ENCODE results near the gene CTTNBP2.

- TF ChIP-seq, protein P1, sequence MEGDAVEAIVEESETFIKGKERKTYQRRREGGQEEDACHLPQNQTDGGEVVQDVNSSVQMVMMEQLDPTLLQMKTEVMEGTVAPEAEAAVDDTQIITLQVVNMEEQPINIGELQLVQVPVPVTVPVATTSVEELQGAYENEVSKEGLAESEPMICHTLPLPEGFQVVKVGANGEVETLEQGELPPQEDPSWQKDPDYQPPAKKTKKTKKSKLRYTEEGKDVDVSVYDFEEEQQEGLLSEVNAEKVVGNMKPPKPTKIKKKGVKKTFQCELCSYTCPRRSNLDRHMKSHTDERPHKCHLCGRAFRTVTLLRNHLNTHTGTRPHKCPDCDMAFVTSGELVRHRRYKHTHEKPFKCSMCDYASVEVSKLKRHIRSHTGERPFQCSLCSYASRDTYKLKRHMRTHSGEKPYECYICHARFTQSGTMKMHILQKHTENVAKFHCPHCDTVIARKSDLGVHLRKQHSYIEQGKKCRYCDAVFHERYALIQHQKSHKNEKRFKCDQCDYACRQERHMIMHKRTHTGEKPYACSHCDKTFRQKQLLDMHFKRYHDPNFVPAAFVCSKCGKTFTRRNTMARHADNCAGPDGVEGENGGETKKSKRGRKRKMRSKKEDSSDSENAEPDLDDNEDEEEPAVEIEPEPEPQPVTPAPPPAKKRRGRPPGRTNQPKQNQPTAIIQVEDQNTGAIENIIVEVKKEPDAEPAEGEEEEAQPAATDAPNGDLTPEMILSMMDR (conservative IDR thresholded peaks at IDR 0.05 in 1 of 2, IDR thresholded peaks at IDR 0.05 in 1 of 2; ENCODE audit: low read depth in 1 of 2, low read length in 2 of 2), result no peak
- no peak for TF ChIP-seq EZH2 (IDR thresholded peaks at IDR 0.05; ENCODE audit: low read length, missing control alignments)
These were observed 131.3 kb downstream of the CTTNBP2 start for GRCh38 chr7:117741962-117742361.

Data from fibroblast of lung (primary cell).